Caco-2 (cell line): Measurements from ENCODE around the gene MCEE. TPM values are rescaled to one million over a fixed set of nuclear protein-coding genes. Genes with fewer than 3 reads are reported as not detected.

Source experiments
- BruUV-seq: library from RNA; stranded (reverse); fragments of 400-500 nt; replicated peaks from 2 replicates; lab custom pipeline; 2021; lab: Mats Ljungman, UMichigan
- CTCF ChIA-PET: fragments of 300-600 bp; sonication (Branson Sonifier 250); formaldehyde crosslinking; loops from one replicate; lab custom pipeline; 2022; ENCODE audit warnings: antibody characterized with exemption; lab: Charles Lee
- POLR2A ChIA-PET: fragments of 300-600 bp; sonication (Branson Sonifier 250); formaldehyde crosslinking; loops from one replicate; lab custom pipeline; 2022; ENCODE audit warnings: antibody characterized with exemption; lab: Charles Lee
- DNase-seq, 2 experiments: peaks; one replicate each; pipeline versions ENCODE4 v3.0.0 to v3.0.0-alpha.2; 2020 to 2022
- H3K27me3 ChIP-seq: replicated peaks from 2 replicates; pipeline ENCODE4 v1.6.0; 2011; ENCODE audit warnings: low read length; ENCODE audit not compliant: control insufficient read depth, insufficient read depth
- H3K36me3 ChIP-seq: 2 replicates; pipeline ENCODE4 v1.5.1; 2011; ENCODE audit warnings: low read length; ENCODE audit not compliant: control insufficient read depth, insufficient read depth
- H3K4me1 ChIP-seq: fragments of 250-450 bp; sonication (Bioruptor Pico); 2 replicates; pipeline ENCODE4 v1.5.1; 2020; ENCODE audit warnings: mild to moderate bottlenecking
- H3K4me3 ChIP-seq: 2 replicates; pipeline ENCODE4 v1.5.1; 2011; ENCODE audit warnings: low read depth, mild to moderate bottlenecking, control low read depth, low read length
- H3K9me3 ChIP-seq: fragments of 250-450 bp; sonication (Bioruptor Pico); 2 replicates; pipeline ENCODE4 v1.5.1; 2020; ENCODE audit warnings: mild to moderate bottlenecking, moderate library complexity
- H3K27ac Mint-ChIP-seq: one replicate; pipeline ENCODE4 v1.8.0; 2022; ENCODE audit warnings: mixed read lengths; ENCODE audit not compliant: unreplicated experiment
- H3K27me3 Mint-ChIP-seq: one replicate; pipeline ENCODE4 v1.8.0; 2022; ENCODE audit warnings: mixed read lengths; ENCODE audit not compliant: insufficient read depth, unreplicated experiment
- H3K36me3 Mint-ChIP-seq: one replicate; pipeline ENCODE4 v1.8.0; 2022; ENCODE audit warnings: mild to moderate bottlenecking, mixed read lengths; ENCODE audit not compliant: insufficient read depth, unreplicated experiment
- H3K4me1 Mint-ChIP-seq: one replicate; pipeline ENCODE4 v1.8.0; 2022; ENCODE audit warnings: low read depth, mixed read lengths; ENCODE audit not compliant: unreplicated experiment
- H3K4me3 Mint-ChIP-seq: one replicate; pipeline ENCODE4 v1.8.0; 2022; ENCODE audit warnings: mild to moderate bottlenecking, moderate library complexity, mixed read lengths; ENCODE audit not compliant: unreplicated experiment
- H3K9me3 Mint-ChIP-seq: one replicate; pipeline ENCODE4 v1.8.0; 2022; ENCODE audit warnings: mixed read lengths; ENCODE audit not compliant: unreplicated experiment
- intact Hi-C: fragments of 100-400 bp; cut with micrococcal nuclease; formaldehyde crosslinking; loops from one replicate; pipeline ENCODE4 v1.10.0; 2022; ENCODE audit not compliant: unreplicated experiment
- total RNA-seq: library from RNA; stranded (reverse); gene quantifications from 2 replicates; pipeline ENCODE4 v1.2.3, GENCODE V29; 2022
- TF ChIP-seq, protein P1 (sequence below), 2 experiments: fragments of 200-600 bp in 1 of 2; IDR thresholded peaks; 1 replicate in 1 of 2; 2 replicates in 1 of 2; pipeline versions ENCODE4 v1.5.1 to v1.8.0; 2011 to 2022; ENCODE audit warnings: antibody characterized with exemption in 1 of 2, control low read depth in 1 of 2, inconsistent platforms in 1 of 2, low read depth in 1 of 2, low read length in 1 of 2, mild to moderate bottlenecking in 1 of 2, moderate library complexity in 1 of 2; ENCODE audit not compliant: insufficient read depth in 1 of 2, severe bottlenecking in 1 of 2, unreplicated experiment in 1 of 2

Gene MCEE
- total RNA-seq, 1 experiment from 2014 or later = 13.7 TPM

DNA sequence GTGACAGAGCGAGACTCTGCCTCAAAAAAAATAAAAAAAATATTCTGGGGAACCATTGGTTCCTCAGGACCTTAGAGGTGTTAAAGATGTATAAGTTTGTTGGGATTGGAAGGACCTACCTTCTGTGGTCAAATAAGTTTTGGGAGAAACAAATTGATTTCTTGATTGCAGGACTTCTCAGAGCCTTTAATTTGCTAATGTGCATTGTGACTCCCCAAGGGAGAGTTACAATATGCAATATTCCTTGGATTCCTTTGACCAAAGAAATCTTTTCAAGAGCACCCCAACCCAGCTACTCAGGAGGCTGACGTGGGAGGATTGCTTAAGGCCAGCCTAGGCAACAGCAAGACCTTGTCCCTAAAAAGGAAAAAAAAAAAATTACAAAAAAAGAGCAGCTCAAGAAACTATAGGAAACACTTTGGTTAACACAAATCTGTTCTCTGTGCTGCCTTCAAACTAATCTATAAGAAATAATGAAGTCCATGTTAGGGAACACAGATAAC, 55.1 kb downstream of the MCEE start:
- Histone ChIP-seq H3K27me3 (no peaks in the 10 kb centered on the region), H3K36me3 (no peaks in the 10 kb centered on the region; the same call in 1 of the 2 replicates), H3K4me1 (no peaks in the 10 kb centered on the region), H3K9me3 (no peaks in the 10 kb centered on the region), H3K4me3 (no peak overlapping the region)
- Mint-ChIP-seq H3K36me3 (peaks cover 36% of the 10 kb centered on the region), H3K9me3 (no peaks in the 10 kb centered on the region), H3K4me1 (peaks cover 4% of the 10 kb centered on the region), H3K4me3 (no peak overlapping the region), H3K27me3 (no peaks in the 10 kb centered on the region), H3K27ac (no peak overlapping the region)
- no TSS peak for BruUV-seq
- no peak for DNase-seq
- ChIA-PET POLR2A (no interaction called here), CTCF (no interaction called here)
- intact Hi-C loops = no loop called here
- TF ChIP-seq, protein P1, sequence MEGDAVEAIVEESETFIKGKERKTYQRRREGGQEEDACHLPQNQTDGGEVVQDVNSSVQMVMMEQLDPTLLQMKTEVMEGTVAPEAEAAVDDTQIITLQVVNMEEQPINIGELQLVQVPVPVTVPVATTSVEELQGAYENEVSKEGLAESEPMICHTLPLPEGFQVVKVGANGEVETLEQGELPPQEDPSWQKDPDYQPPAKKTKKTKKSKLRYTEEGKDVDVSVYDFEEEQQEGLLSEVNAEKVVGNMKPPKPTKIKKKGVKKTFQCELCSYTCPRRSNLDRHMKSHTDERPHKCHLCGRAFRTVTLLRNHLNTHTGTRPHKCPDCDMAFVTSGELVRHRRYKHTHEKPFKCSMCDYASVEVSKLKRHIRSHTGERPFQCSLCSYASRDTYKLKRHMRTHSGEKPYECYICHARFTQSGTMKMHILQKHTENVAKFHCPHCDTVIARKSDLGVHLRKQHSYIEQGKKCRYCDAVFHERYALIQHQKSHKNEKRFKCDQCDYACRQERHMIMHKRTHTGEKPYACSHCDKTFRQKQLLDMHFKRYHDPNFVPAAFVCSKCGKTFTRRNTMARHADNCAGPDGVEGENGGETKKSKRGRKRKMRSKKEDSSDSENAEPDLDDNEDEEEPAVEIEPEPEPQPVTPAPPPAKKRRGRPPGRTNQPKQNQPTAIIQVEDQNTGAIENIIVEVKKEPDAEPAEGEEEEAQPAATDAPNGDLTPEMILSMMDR (IDR thresholded peaks at IDR 0.05; ENCODE audit: insufficient read depth in 1 of 2, low read depth in 1 of 2, low read length in 1 of 2, severe bottlenecking in 1 of 2, unreplicated experiment in 1 of 2) = no peak

DNA sequence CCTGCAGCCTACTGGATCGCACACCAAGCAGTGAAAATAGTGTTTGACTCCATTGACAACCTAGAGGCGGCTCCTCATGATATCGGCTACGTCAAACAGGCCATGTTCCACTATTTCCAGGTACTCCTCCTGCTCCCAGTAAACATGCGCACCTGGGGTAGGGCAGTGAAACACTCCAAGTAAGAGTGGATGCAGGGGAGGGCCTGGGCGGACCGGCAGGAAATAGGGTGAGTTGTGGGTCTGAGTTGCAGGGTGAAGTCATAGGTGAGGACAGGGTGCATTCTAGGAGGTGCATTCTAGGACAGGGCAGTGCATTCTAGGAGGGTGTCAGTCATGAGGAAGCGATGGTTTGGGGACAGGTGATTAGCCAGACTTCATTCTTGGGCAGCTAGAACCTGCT, 56.6 kb downstream of the MCEE start:
- intact Hi-C loops = no loop called here
- no peaks in the 10 kb centered on the region for H3K9me3 Mint-ChIP-seq
- DNase-seq = no peak
- H3K4me1 ChIP-seq = no peaks in the 10 kb centered on the region
- H3K4me3 Mint-ChIP-seq = no peak overlapping the region
- no TSS peak for BruUV-seq
- H3K27me3 Mint-ChIP-seq = no peaks in the 10 kb centered on the region
- no peaks in the 10 kb centered on the region for H3K9me3 ChIP-seq
- H3K27ac Mint-ChIP-seq = no peak overlapping the region
- POLR2A ChIA-PET = no interaction called here
- H3K27me3 ChIP-seq = no peaks in the 10 kb centered on the region
- TF ChIP-seq, protein P1 (IDR thresholded peaks at IDR 0.05; ENCODE audit: insufficient read depth in 1 of 2, low read depth in 1 of 2, low read length in 1 of 2, severe bottlenecking in 1 of 2, unreplicated experiment in 1 of 2) = no peak
- peaks cover 10% of the 10 kb centered on the region for H3K4me1 Mint-ChIP-seq
- CTCF ChIA-PET = no interaction called here
- H3K36me3 ChIP-seq = no peaks in the 10 kb centered on the region; the same call in 1 of the 2 replicates
- H3K36me3 Mint-ChIP-seq = peaks cover 46% of the 10 kb centered on the region
- H3K4me3 ChIP-seq = no peak overlapping the region

DNA sequence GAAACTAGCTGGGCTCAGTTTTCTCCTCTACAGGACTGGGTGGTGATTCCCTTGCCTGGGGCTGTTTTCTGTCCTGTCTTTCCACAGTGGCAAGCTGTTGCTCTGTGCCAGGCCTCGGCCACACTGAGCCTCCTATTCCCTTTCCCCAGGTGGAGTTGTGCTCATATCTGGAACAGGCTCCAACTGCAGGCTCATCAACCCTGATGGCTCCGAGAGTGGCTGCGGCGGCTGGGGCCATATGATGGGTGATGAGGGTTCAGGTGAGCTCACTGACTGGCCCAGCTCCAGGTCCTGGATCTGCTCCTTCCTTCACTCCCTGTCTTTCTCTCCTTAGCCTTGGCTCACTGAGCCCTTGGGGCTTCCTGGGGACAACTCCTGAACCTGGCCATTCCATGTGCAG, 57.5 kb downstream of the MCEE start:
- Mint-ChIP-seq H3K27me3 (no peaks in the 10 kb centered on the region), H3K4me1 (peaks cover 10% of the 10 kb centered on the region), H3K4me3 (no peak overlapping the region), H3K36me3 (peaks cover 52% of the 10 kb centered on the region), H3K27ac (no peak overlapping the region), H3K9me3 (no peaks in the 10 kb centered on the region)
- POLR2A ChIA-PET = no interaction called here
- H3K4me1 ChIP-seq = no peaks in the 10 kb centered on the region
- H3K9me3 ChIP-seq = no peaks in the 10 kb centered on the region
- H3K4me3 ChIP-seq = no peak overlapping the region
- TF ChIP-seq, protein P1 (IDR thresholded peaks at IDR 0.05; ENCODE audit: insufficient read depth in 1 of 2, low read depth in 1 of 2, low read length in 1 of 2, severe bottlenecking in 1 of 2, unreplicated experiment in 1 of 2) = no peak
- no peaks in the 10 kb centered on the region for H3K27me3 ChIP-seq
- CTCF ChIA-PET = no interaction called here
- no peak for DNase-seq
- no TSS peak for BruUV-seq
- H3K36me3 ChIP-seq = no peaks in the 10 kb centered on the region; the same call in 1 of the 2 replicates
- intact Hi-C loops = no loop called here
